H1 (cell line): Measurements from ENCODE around the gene DAPK2. TPM values are rescaled to one million over a fixed set of nuclear protein-coding genes. Genes with fewer than 3 reads are reported as not detected.

ENCODE experiments used
- CTCF ChIA-PET: fragments of 300-600 bp; sonication (Branson Sonifier 250); formaldehyde crosslinking; loops from one replicate; lab custom pipeline; 2021; ENCODE audit not compliant: partially characterized antibody; lab: Charles Lee
- POLR2A ChIA-PET: fragments of 300-600 bp; sonication (Branson Sonifier 250); formaldehyde crosslinking; loops from one replicate; lab custom pipeline; 2021; ENCODE audit warnings: inconsistent platforms; ENCODE audit not compliant: partially characterized antibody; lab: Charles Lee
- DNase-seq, 2 experiments: peaks; one replicate each; pipeline versions ENCODE4 v3.0.0 to v3.0.0-alpha.2; 2010 to 2022; ENCODE audit warnings: low spot score in 2 of 2, low read depth in 1 of 2, mixed read lengths in 1 of 2
- FAIRE-seq: peaks from 2 replicates; lab custom pipeline; 2011; peaks lifted over from hg19 to GRCh38; lab: Jason Lieb, UNC
- H2AFZ ChIP-seq: 2 replicates; pipeline ENCODE4 v1.8.1; 2012; ENCODE audit warnings: low read length, inconsistent platforms
- H2AK5ac ChIP-seq: 2 replicates; pipeline ENCODE4 v1.6.1; 2013; ENCODE audit warnings: low read depth, low read length
- H2BK120ac ChIP-seq: replicated peaks from 2 replicates; pipeline ENCODE3; 2013; ENCODE audit warnings: low read depth, low read length, inconsistent platforms
- H2BK12ac ChIP-seq: 2 replicates; pipeline ENCODE4 v1.6.1; 2013; ENCODE audit warnings: low read depth, low read length
- H2BK15ac ChIP-seq: 2 replicates; pipeline ENCODE4 v1.6.1; 2013; ENCODE audit warnings: low read length
- H2BK20ac ChIP-seq: 2 replicates; pipeline ENCODE4 v1.6.1; 2013; ENCODE audit warnings: low read length
- H2BK5ac ChIP-seq: 2 replicates; pipeline ENCODE4 v1.6.1; 2013; ENCODE audit warnings: low read depth, low read length
- H3K14ac ChIP-seq: 2 replicates; pipeline ENCODE4 v1.6.1; 2013; ENCODE audit warnings: inconsistent platforms; ENCODE audit not compliant: insufficient read length
- H3K18ac ChIP-seq: 2 replicates; pipeline ENCODE4 v1.6.1; 2013; ENCODE audit warnings: low read length; ENCODE audit errors: extremely low read depth
- H3K23ac ChIP-seq: 2 replicates; pipeline ENCODE4 v1.6.1; 2013; ENCODE audit warnings: inconsistent platforms; ENCODE audit not compliant: insufficient read length
- H3K23me2 ChIP-seq: 2 replicates; pipeline ENCODE4 v1.6.1; 2013; ENCODE audit warnings: low read depth, low read length
- H3K27ac ChIP-seq: 2 replicates; pipeline ENCODE4 v1.6.1; 2011; ENCODE audit warnings: low read depth, low read length, inconsistent platforms
- H3K27me3 ChIP-seq, 4 experiments: replicated peaks in 1 of 4; 1 replicate in 1 of 4; 2 replicates in 3 of 4; pipeline versions ENCODE4 v1.6.1 to v1.8.1; 2011 to 2013; ENCODE audit warnings: low read length in 3 of 4, mild to moderate bottlenecking in 3 of 4, inconsistent platforms in 2 of 4, mixed read lengths in 2 of 4, moderate library complexity in 1 of 4; ENCODE audit not compliant: control insufficient read depth in 3 of 4, insufficient read depth in 3 of 4; ENCODE audit errors: extremely low read depth in 1 of 4
- H3K36me3 ChIP-seq, 4 experiments: 2 replicates each; pipeline versions ENCODE4 v1.6.1 to v1.8.1; 2011 to 2013; ENCODE audit warnings: mild to moderate bottlenecking in 4 of 4, low read length in 3 of 4, moderate library complexity in 2 of 4, control low read depth in 1 of 4, inconsistent platforms in 1 of 4; ENCODE audit not compliant: insufficient read depth in 4 of 4, control insufficient read depth in 2 of 4
- H3K4ac ChIP-seq: replicated peaks from 2 replicates; pipeline ENCODE3; 2013; ENCODE audit warnings: low read length, low read depth, mixed read lengths, inconsistent platforms; ENCODE audit not compliant: insufficient read length
- H3K4me1 ChIP-seq, 4 experiments: replicated peaks in 1 of 4; 1 replicate in 1 of 4; 2 replicates in 3 of 4; pipeline versions ENCODE4 v1.6.1 to v1.8.1; 2011 to 2013; ENCODE audit warnings: low read length in 3 of 4, inconsistent platforms in 2 of 4, mixed read lengths in 1 of 4; ENCODE audit not compliant: insufficient read depth in 4 of 4, control insufficient read depth in 3 of 4
- H3K4me2 ChIP-seq, 2 experiments: 2 replicates each; pipeline versions ENCODE4 v1.6.1 to v1.8.1; 2011 to 2013; ENCODE audit warnings: low read depth in 2 of 2, low read length in 2 of 2, control low read depth in 1 of 2, inconsistent platforms in 1 of 2, mild to moderate bottlenecking in 1 of 2; ENCODE audit not compliant: insufficient read depth in 1 of 2
- H3K4me3 ChIP-seq, 4 experiments: fragments of 200-600, 300-600 bp in 1 of 4; sonication (generic), shearing (Covaris generic), sonication (Bioruptor Twin) in 1 of 4; 2 replicates each; pipeline versions ENCODE4 v1.5.1 to v1.8.1; 2011 to 2016; ENCODE audit warnings: low read length in 4 of 4, low read depth in 3 of 4, control low read depth in 2 of 4, inconsistent platforms in 2 of 4, mild to moderate bottlenecking in 2 of 4, mixed read lengths in 1 of 4, moderate library complexity in 1 of 4; ENCODE audit not compliant: insufficient read depth in 2 of 4; ENCODE audit errors: extremely low read depth in 1 of 4
- H3K56ac ChIP-seq: replicated peaks from 2 replicates; pipeline ENCODE3; 2013; ENCODE audit warnings: low read depth, mild to moderate bottlenecking, mixed read lengths, low read length, inconsistent platforms; ENCODE audit not compliant: insufficient read length
- H3K79me1 ChIP-seq: 2 replicates; pipeline ENCODE4 v1.6.1; 2013; ENCODE audit warnings: low read depth, low read length, control low read depth
- H3K79me2 ChIP-seq, 2 experiments: 2 replicates each; pipeline versions ENCODE4 v1.6.1 to v1.8.1; 2012 to 2013; ENCODE audit warnings: low read length in 2 of 2, mild to moderate bottlenecking in 2 of 2, inconsistent platforms in 1 of 2; ENCODE audit not compliant: insufficient read depth in 2 of 2, control insufficient read depth in 1 of 2
- H3K9ac ChIP-seq, 4 experiments: replicated peaks in 1 of 4; 1 replicate in 1 of 4; 2 replicates in 3 of 4; pipeline versions ENCODE4 v1.6.1 to v1.8.1; 2011 to 2013; ENCODE audit warnings: low read depth in 3 of 4, low read length in 3 of 4, control low read depth in 2 of 4, mild to moderate bottlenecking in 2 of 4, moderate library complexity in 2 of 4, inconsistent platforms in 1 of 4; ENCODE audit errors: extremely low read depth in 1 of 4
- H3K9me3 ChIP-seq, 2 experiments: 2 replicates each; pipeline versions ENCODE4 v1.6.1 to v1.8.1; 2012 to 2013; ENCODE audit warnings: mild to moderate bottlenecking in 2 of 2, moderate library complexity in 2 of 2, control low read depth in 1 of 2, inconsistent platforms in 1 of 2, low read depth in 1 of 2, low read length in 1 of 2, mixed read lengths in 1 of 2; ENCODE audit not compliant: insufficient read depth in 2 of 2
- H4K20me1 ChIP-seq, 2 experiments: replicated peaks in 1 of 2; 2 replicates each; pipeline versions ENCODE3 to v1.8.1; 2011 to 2013; ENCODE audit warnings: inconsistent platforms in 2 of 2, low read length in 2 of 2, mild to moderate bottlenecking in 1 of 2; ENCODE audit not compliant: insufficient read depth in 2 of 2, control insufficient read depth in 1 of 2
- H4K5ac ChIP-seq: 2 replicates; pipeline ENCODE4 v1.6.1; 2013; ENCODE audit warnings: low read length, low read depth, mixed read lengths, inconsistent platforms; ENCODE audit not compliant: insufficient read length
- H4K8ac ChIP-seq: 2 replicates; pipeline ENCODE4 v1.8.0; 2013; ENCODE audit warnings: mild to moderate bottlenecking, moderate library complexity, low read length, inconsistent platforms; ENCODE audit not compliant: insufficient read depth; ENCODE audit errors: extremely low read depth
- H4K91ac ChIP-seq: replicated peaks from 2 replicates; pipeline ENCODE3; 2013; ENCODE audit warnings: low read length, mixed read lengths, inconsistent platforms; ENCODE audit not compliant: insufficient read length
- RAD21 ChIP-seq, 2 experiments: IDR thresholded peaks in 1 of 2; conservative IDR thresholded peaks in 1 of 2; 2 replicates each; pipeline ENCODE4 v1.6.1; 2011; ENCODE audit warnings: low read depth in 2 of 2, low read length in 2 of 2, improper control_type of control experiment in 1 of 2, inconsistent platforms in 1 of 2, mild to moderate bottlenecking in 1 of 2, moderate library complexity in 1 of 2
- YY1 ChIP-seq: IDR thresholded peaks from 2 replicates; pipeline ENCODE4 v1.6.1; 2011; ENCODE audit warnings: low read depth, mild to moderate bottlenecking, low read length
- WGBS, 2 experiments: shearing (Covaris generic) in 1 of 2; methylation state at CpG; one replicate each; pipeline versions ENCODE4 v1.1.6 to v1.1.7; 2013 to 2015; ENCODE audit warnings: low lambda C conversion rate in 2 of 2, mixed read lengths in 2 of 2, inconsistent platforms in 1 of 2, low coverage in 1 of 2, missing lambda C conversion rate in 1 of 2; ENCODE audit not compliant: insufficient replicate concordance in 2 of 2, insufficient coverage in 1 of 2, insufficient read length in 1 of 2; ENCODE audit errors: extremely low coverage in 1 of 2, missing lambda C conversion rate in 1 of 2; 5-methylcytosine and 5-hydroxymethylcytosine counted together
- polyA plus RNA-seq, 7 experiments: library from polyadenylated mRNA; depleted of rRNA in 3 of 7; stranded (reverse) in 5 of 7; unstranded in 2 of 7; fragments of >200 nt in 5 of 7; fragments of 200-250 nt in 2 of 7; gene quantifications; 1 replicate in 5 of 7; 2 replicates in 1 of 7; 4 replicates in 1 of 7; pipeline versions ENCODE4 v1.2.1 to v1.2.3, GENCODE V29; 2011 to 2013; ENCODE audit warnings: missing spikeins in 2 of 7, mixed read lengths in 2 of 7
- total RNA-seq: library from RNA; stranded (reverse); fragmentation: NEBNext Ultra II Directional; extraction: Animal tissue kit (Norgen Biotek cat#: 25700); gene quantifications from 2 replicates; pipeline ENCODE4 v1.2.1, GENCODE V29; 2021

DAPK2 gene
- total and polyA plus RNA-seq, 2 of the 8 experiments (the other 6 are each of a cell fraction or from before 2014, with no cell fraction given): 1.8 to 2.9 TPM

GRCh38 chr15:63987796-63988378 lies 58.4 kb downstream of the DAPK2 start:
- ChIA-PET POLR2A (interaction anchor here (1.4 kb wide), 1 partner anchor 10 kb away, joined by 3 read pairs; no protein-coding TSS in a partner anchor), CTCF (interaction anchor here (1.3 to 2.5 kb wide), 3 partner anchors 11 to 43 kb away, joined by 3 to 17 read pairs (median 5); no protein-coding TSS in a partner anchor)
- Histone ChIP-seq H3K14ac (no peak overlapping the region), H2BK5ac (no peak overlapping the region), H3K9ac (no peak overlapping the region), H3K27ac (no peak overlapping the region), H3K36me3 (no peaks in the 10 kb centered on the region), H2AFZ (no peak overlapping the region), H3K27me3 (no peaks in the 10 kb centered on the region), H4K8ac (no peak overlapping the region), H4K91ac (no peak overlapping the region), H2BK12ac (no peak overlapping the region), H3K23ac (no peak overlapping the region), H4K20me1 (no peaks in the 10 kb centered on the region), H3K4ac (no peak overlapping the region), H2BK15ac (no peak overlapping the region), H3K9me3 (no peaks in the 10 kb centered on the region), H3K4me2 (no peak overlapping the region), H3K18ac (no peak overlapping the region), H3K56ac (no peak overlapping the region), H4K5ac (no peak overlapping the region), H2BK120ac (no peak overlapping the region), H3K79me1 (no peaks in the 10 kb centered on the region), H2BK20ac (no peak overlapping the region), H3K23me2 (no peaks in the 10 kb centered on the region; the same call in 1 of the 2 replicates), H2AK5ac (no peak overlapping the region), H3K4me3 (no peak overlapping the region), H3K4me1 (no peaks in the 10 kb centered on the region; a peak in 1 of 7 replicates), H3K79me2 (no peaks in the 10 kb centered on the region)
- WGBS, 2 experiments: 83% methylated on average over 4 of the region's 4 CpGs; no CpG with 5 or more reads in 1 of the 2 experiments
- DNase-seq (no peak), FAIRE-seq (no peak)
- no peak for TF ChIP-seq RAD21 (IDR thresholded peaks at IDR 0.05 in 1 of 2, conservative IDR thresholded peaks at IDR 0.05 in 1 of 2; ENCODE audit: low read depth in 2 of 2, low read length in 2 of 2)
- TF ChIP-seq YY1: no peak
